Right lobe of liver (tissue), 6 donors: Measurements from ENCODE around the gene ATP2B1. TPM values are rescaled to one million over a fixed set of nuclear protein-coding genes. Genes with fewer than 3 reads are reported as not detected.
A peak's percentile ranks its signal among the peaks of the same experiment; 100 is the strongest.

Source experiments
- ATAC-seq, 4 donors: fragments of 200-7000 bp; cut with Tn5 transposase; one replicate each; pipeline ENCODE4 v1.9.1; 2020; ENCODE audit warnings: mild to moderate bottlenecking in 4 of 4, moderate library complexity in 4 of 4
- DNase-seq, 3 donors: peaks; one replicate each; pipeline ENCODE4 v3.0.0-alpha.2; 2020
- H3K27ac ChIP-seq, 3 donors: fragments of 200-600 bp; one replicate each; pipeline ENCODE4 v1.8.0; 2022
- H3K27me3 ChIP-seq, 2 donors: fragments of 200-600 bp; one replicate each; pipeline ENCODE4 v1.8.0; 2022
- H3K36me3 ChIP-seq, 4 donors: fragments of 200-600 bp; sonication (generic) in 1 of 4; one replicate each; pipeline versions ENCODE4 v1.5.1 to v1.8.0; 2017 to 2022; ENCODE audit warnings: control low read depth in 1 of 4
- H3K4me1 ChIP-seq, 4 donors: fragments of 200-600 bp; sonication (generic) in 1 of 4; one replicate each; pipeline versions ENCODE4 v1.5.1 to v1.8.0; 2017 to 2022; ENCODE audit warnings: control low read depth in 1 of 4
- H3K4me3 ChIP-seq, 3 donors: fragments of 200-600 bp; one replicate each; pipeline ENCODE4 v1.8.0; 2022
- H3K9me3 ChIP-seq, 4 donors: fragments of 200-600 bp; sonication (generic) in 1 of 4; one replicate each; pipeline versions ENCODE4 v1.5.1 to v1.8.0; 2017 to 2022; ENCODE audit warnings: control low read depth in 1 of 4
- CTCF ChIP-seq, 4 donors: fragments of 200-600 bp in 3 of 4; fragments of 450-650 bp in 1 of 4; IDR thresholded peaks; one replicate each; pipeline versions ENCODE4 v1.5.1 to v1.8.0; 2016 to 2022; ENCODE audit warnings: antibody characterized with exemption in 4 of 4, mild to moderate bottlenecking in 2 of 4
- POLR2A ChIP-seq: fragments of 450-650 bp; IDR thresholded peaks from one replicate; pipeline ENCODE4 v1.6.1; 2017; ENCODE audit warnings: antibody characterized with exemption, mild to moderate bottlenecking
- WGBS: methylation state at CpG from one replicate; pipeline ENCODE4 v1.1.6; 2018; ENCODE audit warnings: low coverage, low lambda C conversion rate; ENCODE audit not compliant: insufficient coverage; ENCODE audit errors: missing lambda C conversion rate; 5-methylcytosine and 5-hydroxymethylcytosine counted together
- intact Hi-C, 2 donors: fragments of 100-400 bp; cut with DNase I; formaldehyde crosslinking; loops; one replicate each; pipeline versions ENCODE4 v1.11.2 to v1.14.1; 2022
- total RNA-seq, 6 experiments: library from RNA; depleted of rRNA in 2 of 6; stranded (reverse); fragments of >200 nt in 2 of 6; fragmentation: NEBNext Ultra II Directional in 3 of 6; extraction: Animal tissue kit (Norgen Biotek cat#: 25700) in 3 of 6; gene quantifications; one replicate each; pipeline versions ENCODE4 v1.1.0 to v1.2.4, GENCODE V29; 2016 to 2023
- donor health status: DM: no; HTN: yes; CAD: no.
- donor health status: DM: no; HTN: no; CAD: no.
- donor health status: DM: no; HTN: no; CAD: no.
- donor health status: DM: no; HTN: yes; CAD: no.
- donor health status: DM: no; HTN: yes; CAD: no.

Gene ATP2B1
- total RNA-seq, 6 experiments from 2014 or later = 10.4 to 23.9 (median 17.6) TPM

- WGBS = 73% methylated on average over 1 of the region's 1 CpG
- Histone ChIP-seq H3K27ac (no peak overlapping the region), H3K4me3 (no peak overlapping the region), H3K9me3 (no peaks in the 10 kb centered on the region), H3K27me3 (no peaks in the 10 kb centered on the region), H3K36me3 (no peaks in the 10 kb centered on the region), H3K4me1 (peaks cover 0 to 7% (median 2%) of the 10 kb centered on the region in 4 donors)
- ATAC-seq (no peak), DNase-seq (no peak)
- intact Hi-C loops = no loop called here
- TF ChIP-seq POLR2A (no peak), CTCF (IDR thresholded peaks at IDR 0.05) (no peak)
These were observed 164.6 kb downstream of the ATP2B1 start for GRCh38 chr12:89544022-89544421.

DNA sequence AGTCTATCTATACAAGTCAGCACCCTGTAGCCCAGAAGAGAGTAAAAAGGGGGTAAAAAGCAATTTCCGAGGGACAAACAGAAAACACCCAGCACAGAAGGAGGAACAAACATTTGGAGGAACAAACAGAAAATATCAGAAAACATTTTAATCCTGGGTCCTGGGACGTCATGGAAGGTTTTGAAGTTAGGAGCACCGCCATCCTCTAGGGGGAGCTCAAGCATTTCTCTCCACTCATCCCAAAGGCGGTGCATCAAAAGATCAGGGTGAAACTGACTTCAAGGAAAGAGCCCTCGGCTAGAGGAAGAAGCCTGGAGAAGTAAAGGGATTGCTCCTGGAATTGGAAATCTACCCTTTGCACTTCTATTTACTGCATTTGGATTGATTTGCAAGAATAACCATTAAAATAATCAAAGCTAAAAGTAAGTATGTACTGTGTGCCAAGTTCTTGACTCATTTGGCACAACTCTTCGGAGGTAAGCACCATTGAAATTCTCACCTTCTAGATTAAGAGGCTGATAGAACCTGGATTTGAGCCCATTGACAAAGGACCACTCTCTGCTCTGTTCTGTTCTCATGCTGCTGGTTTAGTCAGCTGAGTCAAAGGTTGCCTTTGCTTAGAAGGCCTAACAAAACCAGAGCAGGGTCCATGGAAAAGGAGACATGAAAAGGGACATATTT lies 165.6 kb downstream of the ATP2B1 start:
- ATAC-seq (peak; percentile 77 to 85 (median 84)), DNase-seq (peak in 2 of 3 donors; percentile 27 to 65)
- Histone ChIP-seq H3K36me3 (no peaks in the 10 kb centered on the region), H3K27me3 (no peaks in the 10 kb centered on the region), H3K4me3 (no peak overlapping the region), H3K27ac (no peak overlapping the region), H3K4me1 (peaks cover 0 to 7% (median 2%) of the 10 kb centered on the region in 4 donors), H3K9me3 (no peaks in the 10 kb centered on the region)
- TF ChIP-seq CTCF (IDR thresholded peaks at IDR 0.05) (peak; percentile 78 to 89 (median 87)), POLR2A (no peak)
- intact Hi-C loops = no loop called here
- WGBS = 6% methylated on average over 6 of the region's 6 CpGs

DNA sequence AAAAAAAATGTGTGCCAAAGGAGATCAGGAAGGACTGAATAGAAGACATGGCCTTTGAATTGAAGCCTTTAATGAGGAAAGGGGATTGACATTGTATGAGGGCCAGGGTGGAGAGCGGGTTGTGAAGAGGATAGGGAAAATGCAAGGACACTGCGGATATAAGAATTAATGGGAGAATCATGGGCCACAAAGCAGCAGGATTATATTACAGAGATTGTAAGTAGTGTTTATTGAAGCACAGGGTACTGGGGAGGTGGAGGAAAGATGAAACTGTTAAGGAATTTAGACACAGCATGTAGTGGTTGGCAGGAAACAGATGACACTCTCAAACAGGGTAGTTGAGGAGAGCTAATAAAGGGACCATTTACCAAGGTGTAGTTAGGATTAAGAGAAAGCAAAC lies 166.4 kb downstream of the ATP2B1 start:
- DNase-seq = no peak
- intact Hi-C loops = no loop called here
- no peak for ATAC-seq

GRCh38 chr12:89540586-89540985 lies 168.1 kb downstream of the ATP2B1 start:
- H3K4me3 ChIP-seq = no peak overlapping the region
- peaks cover 0 to 7% (median 2%) of the 10 kb centered on the region in 4 donors for H3K4me1 ChIP-seq
- DNase-seq (no peak), ATAC-seq (no peak)
- H3K36me3 ChIP-seq = no peaks in the 10 kb centered on the region
- whole genome bisulfite sequencing = 61% methylated on average over 3 of the region's 3 CpGs
- H3K27ac ChIP-seq = no peak overlapping the region
- no peaks in the 10 kb centered on the region for H3K9me3 ChIP-seq
- intact Hi-C loops = no loop called here
- TF ChIP-seq POLR2A = no peak
- no peak for TF ChIP-seq CTCF (IDR thresholded peaks at IDR 0.05)
- no peaks in the 10 kb centered on the region for H3K27me3 ChIP-seq

More for the DNA sequence above, 166.4 kb downstream of the ATP2B1 start:
- Histone ChIP-seq H3K27ac (no peak overlapping the region), H3K4me1 (peaks cover 0 to 7% (median 2%) of the 10 kb centered on the region in 4 donors), H3K4me3 (no peak overlapping the region), H3K27me3 (no peaks in the 10 kb centered on the region), H3K9me3 (no peaks in the 10 kb centered on the region), H3K36me3 (no peaks in the 10 kb centered on the region)
- TF ChIP-seq CTCF (IDR thresholded peaks at IDR 0.05) (no peak), POLR2A (no peak)
- 88% methylated on average over 2 of the region's 2 CpGs for WGBS
